Ishikawa (cell line): ENCODE measurements around the gene ABHD1.

ENCODE experiments used
- FOXM1 ChIP-seq: IDR thresholded peaks from 2 replicates; pipeline ENCODE4 v1.6.1; 2012; ENCODE audit warnings: low read depth, borderline replicate concordance
- TAF1 ChIP-seq: IDR thresholded peaks from 2 replicates; pipeline ENCODE4 v1.6.1; 2012; ENCODE audit warnings: low read depth, mild to moderate bottlenecking
- YY1 ChIP-seq: IDR thresholded peaks from 2 replicates; pipeline ENCODE4 v1.6.1; 2012; ENCODE audit warnings: low read depth
- ZBTB7A ChIP-seq: IDR thresholded peaks from 2 replicates; pipeline ENCODE4 v1.6.1; 2012; ENCODE audit warnings: low read depth

GRCh38 chr2:27086090-27086723, 37.4 kb upstream of the ABHD1 start:
- no peak for TF ChIP-seq FOXM1
- no peak for TF ChIP-seq YY1
- peak; percentile 48; the same call in 1 of the 2 replicates for TF ChIP-seq TAF1
- peak; percentile 80 for TF ChIP-seq ZBTB7A
